NCI-H2107 treated with DMSO at 0.1 percent for 48 hours (cell line): ENCODE data around the gene UPF2.

Experiments
- DNase-seq: peaks from one replicate; lab custom pipeline; 2025; ENCODE audit not compliant: unreplicated experiment; lab: John Stamatoyannopoulos, UW

Gene UPF2

GRCh38 chr10:11870461-11870780 lies 172.2 kb downstream of the UPF2 start:
- no peak for DNase-seq
